Endothelial cell of umbilical vein (primary cell): Measurements from ENCODE around the gene YIPF7. TPM values are rescaled to one million over a fixed set of nuclear protein-coding genes. Genes with fewer than 3 reads are reported as not detected.

ENCODE experiments used
- BruUV-seq: library from RNA; stranded (reverse); fragments of 400-500 nt; replicated peaks from 2 replicates; lab custom pipeline; 2021; lab: Mats Ljungman, UMichigan
- CTCF ChIA-PET: fragments of 300-600, 350-600 bp; sonication (Branson Sonifier 250); formaldehyde crosslinking; loops from one replicate; lab custom pipeline; 2021; ENCODE audit warnings: antibody characterized with exemption, inconsistent platforms; lab: Charles Lee
- POLR2A ChIA-PET: fragments of 300-600, 350-600 bp; sonication (Branson Sonifier 250); formaldehyde crosslinking; loops from one replicate; lab custom pipeline; 2021; ENCODE audit warnings: antibody characterized with exemption, inconsistent platforms; lab: Charles Lee
- DNase-seq: peaks from one replicate; pipeline ENCODE4 v3.0.0-alpha.2; 2011; ENCODE audit warnings: low read depth, low spot score
- FAIRE-seq: peaks from 2 replicates; lab custom pipeline; 2011; peaks lifted over from hg19 to GRCh38; lab: Jason Lieb, UNC
- H2AFZ ChIP-seq: 2 replicates; pipeline ENCODE4 v1.6.0; 2012; ENCODE audit warnings: low read depth, low read length, control low read depth, inconsistent platforms
- H3K27ac ChIP-seq: 2 replicates; pipeline ENCODE4 v1.5.1; 2011; ENCODE audit warnings: low read depth, mild to moderate bottlenecking, control low read depth, low read length, moderate library complexity; ENCODE audit not compliant: insufficient read depth
- H3K27me3 ChIP-seq, 2 experiments: 2 replicates each; pipeline versions ENCODE4 v1.6.0 to v1.6.1; 2011; ENCODE audit warnings: low read length in 2 of 2, mixed read lengths in 1 of 2; ENCODE audit not compliant: control insufficient read depth in 2 of 2, insufficient read depth in 2 of 2
- H3K36me3 ChIP-seq, 2 experiments: 2 replicates in 1 of 2; 3 replicates in 1 of 2; pipeline ENCODE4 v1.5.1; 2011; ENCODE audit warnings: low read length in 2 of 2, mild to moderate bottlenecking in 1 of 2, moderate library complexity in 1 of 2; ENCODE audit not compliant: control insufficient read depth in 2 of 2, insufficient read depth in 2 of 2; ENCODE audit errors: extremely low read depth in 1 of 2
- H3K4me1 ChIP-seq: 3 replicates; pipeline ENCODE4 v1.5.1; 2011; ENCODE audit warnings: mild to moderate bottlenecking, low read length; ENCODE audit not compliant: control insufficient read depth, insufficient read depth; ENCODE audit errors: extremely low read depth
- H3K4me2 ChIP-seq: 2 replicates; pipeline ENCODE4 v1.6.1; 2011; ENCODE audit warnings: low read length, control low read depth, mixed read lengths; ENCODE audit not compliant: insufficient read depth
- H3K4me3 ChIP-seq, 3 experiments: fragments of 200-600 bp in 1 of 3; sonication (generic), shearing (Covaris generic) in 1 of 3; replicated peaks in 1 of 3; 2 replicates each; pipeline ENCODE4 v1.5.1; 2011 to 2016; ENCODE audit warnings: control low read depth in 3 of 3, low read length in 3 of 3, mild to moderate bottlenecking in 2 of 3, inconsistent platforms in 1 of 3, low read depth in 1 of 3, moderate library complexity in 1 of 3; ENCODE audit not compliant: insufficient read depth in 1 of 3
- H3K79me2 ChIP-seq: 2 replicates; pipeline ENCODE4 v1.6.0; 2012; ENCODE audit warnings: low read length, inconsistent platforms; ENCODE audit not compliant: control insufficient read depth, insufficient read depth
- H3K9ac ChIP-seq: replicated peaks from 2 replicates; pipeline ENCODE3; 2011; ENCODE audit warnings: low read length, control low read depth; ENCODE audit not compliant: insufficient read depth; ENCODE audit errors: extremely low read depth
- H3K9me1 ChIP-seq: replicated peaks from 3 replicates; pipeline ENCODE4 v1.6.0; 2011; ENCODE audit warnings: mild to moderate bottlenecking, low read length; ENCODE audit not compliant: control insufficient read depth, insufficient read depth; ENCODE audit errors: extremely low read depth
- H3K9me3 ChIP-seq: replicated peaks from 2 replicates; pipeline ENCODE4 v1.5.1; 2012; ENCODE audit warnings: low read length, inconsistent platforms; ENCODE audit not compliant: control insufficient read depth, insufficient read depth
- H4K20me1 ChIP-seq: replicated peaks from 2 replicates; pipeline ENCODE3; 2011; ENCODE audit warnings: mild to moderate bottlenecking, low read length; ENCODE audit not compliant: control insufficient read depth, insufficient read depth; ENCODE audit errors: extremely low read depth
- EZH2 ChIP-seq: IDR thresholded peaks from 2 replicates; pipeline ENCODE4 v1.6.1; 2012; ENCODE audit warnings: borderline replicate concordance, low read depth, mild to moderate bottlenecking, moderate library complexity, low read length, inconsistent platforms; ENCODE audit not compliant: severe bottlenecking
- FOS ChIP-seq: IDR thresholded peaks from 2 replicates; pipeline ENCODE4 v1.6.1; 2011; ENCODE audit warnings: mild to moderate bottlenecking, low read length, moderate library complexity, borderline replicate concordance; ENCODE audit not compliant: insufficient read depth
- JUN ChIP-seq: IDR thresholded peaks from 2 replicates; pipeline ENCODE4 v1.6.1; 2011; ENCODE audit warnings: borderline replicate concordance, low read depth; ENCODE audit not compliant: insufficient read length, insufficient read depth
- MYC ChIP-seq: IDR thresholded peaks from one replicate; pipeline ENCODE4 v1.6.1; 2011; ENCODE audit warnings: mild to moderate bottlenecking, low read depth, low read length
- POLR2A ChIP-seq: IDR thresholded peaks from 2 replicates; pipeline ENCODE4 v1.6.1; 2012; ENCODE audit warnings: low read depth, mild to moderate bottlenecking, control low read depth, low read length
- POLR2AphosphoS5 ChIP-seq: IDR thresholded peaks from 2 replicates; pipeline ENCODE4 v1.6.1; 2012; ENCODE audit warnings: low read depth, mild to moderate bottlenecking, control low read depth, low read length, moderate library complexity; ENCODE audit not compliant: insufficient read depth
- dilution Hi-C: fragments of 300-500 bp; cut with MboI; formaldehyde crosslinking; loops from one replicate; pipeline ENCODE4 v1.15.0; 2019; ENCODE audit warnings: low sequenced_read_pairs; ENCODE audit not compliant: extremely low pct_ligation_motif_present
- intact Hi-C: fragments of 100-400 bp; cut with micrococcal nuclease; formaldehyde crosslinking; loops from one replicate; pipeline ENCODE4 v1.10.0; 2022
- polyA plus RNA-seq, 4 experiments: library from polyadenylated mRNA; depleted of rRNA in 3 of 4; stranded (reverse) in 3 of 4; unstranded in 1 of 4; fragments of >200 nt; gene quantifications; 2 replicates each; pipeline versions ENCODE4 v1.2.1 to v1.2.3, GENCODE V29; 2011 to 2012; ENCODE audit warnings: missing spikeins in 1 of 4
- total RNA-seq: library from RNA; stranded (reverse); gene quantifications from 2 replicates; pipeline ENCODE4 v1.2.3, GENCODE V29; 2021
- TF ChIP-seq, protein P1 (sequence below), 2 donors: IDR thresholded peaks; 1 replicate in 1 of 2; 2 replicates in 1 of 2; pipeline ENCODE4 v1.5.1; 2011; ENCODE audit warnings: low read length in 2 of 2, mild to moderate bottlenecking in 2 of 2, moderate library complexity in 2 of 2, control low read depth in 1 of 2, inconsistent platforms in 1 of 2, low read depth in 1 of 2; ENCODE audit not compliant: insufficient read depth in 1 of 2; ENCODE audit errors: extremely low read depth in 1 of 2
- TF ChIP-seq, protein P2 (sequence below): IDR thresholded peaks from 2 replicates; pipeline ENCODE4 v1.6.1; 2011; ENCODE audit not compliant: insufficient read depth, insufficient read length

The YIPF7 gene
- total and polyA plus RNA-seq, 2 donors (not counting 3 experiments of a cell fraction or from before 2014, with no cell fraction given): not detected

DNA sequence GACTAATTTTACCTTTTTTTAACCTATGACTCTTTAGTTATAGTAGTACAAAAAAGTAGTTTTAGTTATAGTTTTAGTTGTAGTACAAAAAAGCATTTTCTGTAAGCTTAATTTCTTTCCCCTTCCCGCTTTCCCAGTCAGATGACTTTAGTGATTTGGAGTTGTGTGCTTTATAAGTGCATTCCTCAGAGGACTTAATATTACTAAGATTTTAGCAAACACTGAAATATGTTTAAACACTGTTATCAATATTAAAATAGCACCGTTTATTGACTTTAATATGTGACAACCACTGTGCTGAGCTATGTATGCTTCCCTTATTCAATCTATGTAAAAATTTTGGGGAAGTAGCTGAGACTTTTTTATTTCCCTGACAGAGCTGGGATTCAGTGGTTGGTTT, 49.6 kb upstream of the YIPF7 start:
- FAIRE-seq (no peak), DNase-seq (no peak)
- Histone ChIP-seq H3K79me2 (no peaks in the 10 kb centered on the region), H3K36me3 (peaks cover 8 to 16% of the 10 kb centered on the region in 2 experiments), H4K20me1 (no peaks in the 10 kb centered on the region), H3K4me1 (no peaks in the 10 kb centered on the region), H3K9me3 (no peaks in the 10 kb centered on the region), H3K27ac (no peak overlapping the region), H3K4me3 (no peak overlapping the region), H3K27me3 (no peaks in the 10 kb centered on the region), H2AFZ (no peak overlapping the region), H3K4me2 (no peak overlapping the region), H3K9me1 (no peaks in the 10 kb centered on the region), H3K9ac (no peak overlapping the region)
- ChIA-PET POLR2A (no interaction called here), CTCF (interaction anchor here (1.3 kb wide), 1 partner anchor 21 kb away, joined by 3 read pairs; no protein-coding TSS in a partner anchor)
- no TSS peak for BruUV-seq
- dilution Hi-C loops (no loop called here), intact Hi-C loops (no loop called here)
- no peak for TF ChIP-seq EZH2
- no peak for TF ChIP-seq MYC

DNA sequence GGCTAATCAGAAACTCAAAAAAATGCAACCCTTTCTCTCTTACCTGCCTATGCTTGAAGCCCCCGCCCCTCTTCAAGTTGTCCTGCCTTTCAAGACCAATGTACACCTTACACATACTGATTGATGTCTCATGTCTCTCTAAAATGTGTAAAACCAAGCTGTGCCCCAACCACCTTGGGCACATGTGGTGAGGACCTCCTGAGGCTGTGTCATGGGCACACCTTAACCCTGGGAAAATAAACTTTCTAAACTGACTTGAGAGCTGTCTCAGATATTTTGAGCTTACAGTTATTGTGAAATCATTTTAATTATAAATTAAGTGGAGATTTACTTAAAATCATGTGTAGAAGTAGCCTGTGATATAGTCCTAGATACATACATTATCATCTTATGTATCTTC, 49.0 kb upstream of the YIPF7 start:
- no peak overlapping the region for H3K9ac ChIP-seq
- intact Hi-C loops: no loop called here
- no peaks in the 10 kb centered on the region for H3K4me1 ChIP-seq
- no peaks in the 10 kb centered on the region for H3K9me1 ChIP-seq
- no peaks in the 10 kb centered on the region for H3K79me2 ChIP-seq
- FAIRE-seq (no peak), DNase-seq (no peak)
- no peak overlapping the region for H3K4me2 ChIP-seq
- no peaks in the 10 kb centered on the region for H3K27me3 ChIP-seq
- no peaks in the 10 kb centered on the region for H4K20me1 ChIP-seq
- TF ChIP-seq, protein P1, sequence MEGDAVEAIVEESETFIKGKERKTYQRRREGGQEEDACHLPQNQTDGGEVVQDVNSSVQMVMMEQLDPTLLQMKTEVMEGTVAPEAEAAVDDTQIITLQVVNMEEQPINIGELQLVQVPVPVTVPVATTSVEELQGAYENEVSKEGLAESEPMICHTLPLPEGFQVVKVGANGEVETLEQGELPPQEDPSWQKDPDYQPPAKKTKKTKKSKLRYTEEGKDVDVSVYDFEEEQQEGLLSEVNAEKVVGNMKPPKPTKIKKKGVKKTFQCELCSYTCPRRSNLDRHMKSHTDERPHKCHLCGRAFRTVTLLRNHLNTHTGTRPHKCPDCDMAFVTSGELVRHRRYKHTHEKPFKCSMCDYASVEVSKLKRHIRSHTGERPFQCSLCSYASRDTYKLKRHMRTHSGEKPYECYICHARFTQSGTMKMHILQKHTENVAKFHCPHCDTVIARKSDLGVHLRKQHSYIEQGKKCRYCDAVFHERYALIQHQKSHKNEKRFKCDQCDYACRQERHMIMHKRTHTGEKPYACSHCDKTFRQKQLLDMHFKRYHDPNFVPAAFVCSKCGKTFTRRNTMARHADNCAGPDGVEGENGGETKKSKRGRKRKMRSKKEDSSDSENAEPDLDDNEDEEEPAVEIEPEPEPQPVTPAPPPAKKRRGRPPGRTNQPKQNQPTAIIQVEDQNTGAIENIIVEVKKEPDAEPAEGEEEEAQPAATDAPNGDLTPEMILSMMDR (IDR thresholded peaks at IDR 0.05; ENCODE audit: extremely low read depth in 1 of 2, insufficient read depth in 1 of 2, low read depth in 1 of 2, low read length in 2 of 2): no peak
- TF ChIP-seq POLR2A (no peak), JUN (no peak), MYC (no peak), POLR2AphosphoS5 (no peak), FOS (no peak), EZH2 (no peak)
- TF ChIP-seq, protein P2, sequence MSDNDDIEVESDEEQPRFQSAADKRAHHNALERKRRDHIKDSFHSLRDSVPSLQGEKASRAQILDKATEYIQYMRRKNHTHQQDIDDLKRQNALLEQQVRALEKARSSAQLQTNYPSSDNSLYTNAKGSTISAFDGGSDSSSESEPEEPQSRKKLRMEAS: no peak
- dilution Hi-C loops: no loop called here
- H3K9me3 ChIP-seq: no peaks in the 10 kb centered on the region
- ChIA-PET CTCF (interaction anchor here (1.3 kb wide), 1 partner anchor 21 kb away, joined by 3 read pairs; no protein-coding TSS in a partner anchor), POLR2A (no interaction called here)
- H2AFZ ChIP-seq: no peak overlapping the region
- BruUV-seq: no TSS peak
- no peak overlapping the region for H3K27ac ChIP-seq
- H3K4me3 ChIP-seq: no peak overlapping the region
- peaks cover 9 to 18% of the 10 kb centered on the region in 2 experiments for H3K36me3 ChIP-seq
